SJCRH30 (cell line): ENCODE results near the gene UBE2E2. TPM values are rescaled to one million over a fixed set of nuclear protein-coding genes. Genes with fewer than 3 reads are reported as not detected.
A peak's percentile ranks its signal among the peaks of the same experiment; 100 is the strongest.

ENCODE experiments used
- DNase-seq, 2 experiments: peaks; one replicate each; pipeline ENCODE4 v3.0.0-alpha.2; 2015 to 2020
- H3K27ac ChIP-seq: fragments of 250-450 bp; sonication (Bioruptor Pico); 2 replicates; pipeline ENCODE4 v1.5.1; 2020; ENCODE audit warnings: mild to moderate bottlenecking, moderate library complexity
- H3K27me3 ChIP-seq: fragments of 250-450 bp; sonication (Bioruptor Pico); 2 replicates; pipeline ENCODE4 v1.5.1; 2020; ENCODE audit warnings: mild to moderate bottlenecking, moderate library complexity
- H3K36me3 ChIP-seq: fragments of 250-450 bp; sonication (Bioruptor Pico); 2 replicates; pipeline ENCODE4 v1.5.1; 2020; ENCODE audit warnings: mild to moderate bottlenecking, moderate library complexity
- H3K4me1 ChIP-seq: fragments of 250-450 bp; sonication (Bioruptor Pico); 2 replicates; pipeline ENCODE4 v1.5.1; 2020; ENCODE audit warnings: mild to moderate bottlenecking, moderate library complexity
- H3K4me3 ChIP-seq: fragments of 250-450 bp; sonication (Bioruptor Pico); 2 replicates; pipeline ENCODE4 v1.5.1; 2020; ENCODE audit warnings: mild to moderate bottlenecking, moderate library complexity
- H3K9me3 ChIP-seq: fragments of 250-450 bp; sonication (Bioruptor Pico); replicated peaks from 2 replicates; pipeline ENCODE4 v1.5.1; 2020; ENCODE audit warnings: mild to moderate bottlenecking, moderate library complexity
- total RNA-seq: library from RNA; depleted of rRNA; stranded (reverse); fragments of >200 nt; shearing (Covaris generic); gene quantifications from 2 replicates; pipeline ENCODE4 v1.2.3, GENCODE V29; 2014

Gene UBE2E2
- total RNA-seq, 1 experiment from 2014 or later, result 96.3 TPM

GRCh38 chr3:23206366-23206765 is 3.2 kb downstream of the UBE2E2 start:
- no peak for DNase-seq
- Histone ChIP-seq H3K4me3 (no peak overlapping the region), H3K27ac (no peak overlapping the region), H3K27me3 (no peaks in the 10 kb centered on the region), H3K36me3 (peaks cover 7% of the 10 kb centered on the region; the same call in 1 of the 2 replicates), H3K9me3 (no peaks in the 10 kb centered on the region), H3K4me1 (peaks cover 5% of the 10 kb centered on the region; the same call in 1 of the 2 replicates)

- no peak for DNase-seq
- Histone ChIP-seq H3K27me3 (no peaks in the 10 kb centered on the region), H3K4me1 (peaks cover 5% of the 10 kb centered on the region; the same call in 1 of the 2 replicates), H3K36me3 (peaks cover 7% of the 10 kb centered on the region; the same call in 1 of the 2 replicates), H3K9me3 (no peaks in the 10 kb centered on the region), H3K27ac (no peak overlapping the region), H3K4me3 (no peak overlapping the region)
Measured at GRCh38 chr3:23209103-23209502, 6.0 kb downstream of the UBE2E2 start.

- no peak overlapping the region for H3K27ac ChIP-seq
- peaks cover 5% of the 10 kb centered on the region; the same call in 1 of the 2 replicates for H3K4me1 ChIP-seq
- DNase-seq, result no peak
- H3K9me3 ChIP-seq, result no peaks in the 10 kb centered on the region
- no peak overlapping the region for H3K4me3 ChIP-seq
- peaks cover 7% of the 10 kb centered on the region; the same call in 1 of the 2 replicates for H3K36me3 ChIP-seq
- no peaks in the 10 kb centered on the region for H3K27me3 ChIP-seq
Measured at GRCh38 chr3:23209747-23210487, 6.8 kb downstream of the UBE2E2 start.

- no peak overlapping the region for H3K4me3 ChIP-seq
- no peak overlapping the region for H3K27ac ChIP-seq
- H3K27me3 ChIP-seq, result no peaks in the 10 kb centered on the region
- DNase-seq, result no peak
- H3K9me3 ChIP-seq, result no peaks in the 10 kb centered on the region; the same call in 1 of the 2 replicates
- peaks cover 12% of the 10 kb centered on the region for H3K4me1 ChIP-seq
- peaks cover 7% of the 10 kb centered on the region; the same call in 1 of the 2 replicates for H3K36me3 ChIP-seq
Measured at GRCh38 chr3:23213813-23214212, 10.7 kb downstream of the UBE2E2 start.

- Histone ChIP-seq H3K27me3 (no peaks in the 10 kb centered on the region), H3K27ac (no peak overlapping the region), H3K9me3 (no peaks in the 10 kb centered on the region; the same call in none of the 2 replicates), H3K4me3 (no peak overlapping the region), H3K36me3 (no peaks in the 10 kb centered on the region; the same call in 1 of the 2 replicates), H3K4me1 (peaks cover 26% of the 10 kb centered on the region)
- DNase-seq, result no peak
Measured at GRCh38 chr3:23217872-23218554, 14.9 kb downstream of the UBE2E2 start.

- H3K4me3 ChIP-seq, result no peak overlapping the region
- H3K27me3 ChIP-seq, result no peaks in the 10 kb centered on the region
- peak in 1 of 2 experiments; percentile 62 for DNase-seq
- H3K4me1 ChIP-seq, result peaks cover 26% of the 10 kb centered on the region
- H3K9me3 ChIP-seq, result no peaks in the 10 kb centered on the region; the same call in none of the 2 replicates
- no peaks in the 10 kb centered on the region; the same call in 1 of the 2 replicates for H3K36me3 ChIP-seq
- no peak overlapping the region for H3K27ac ChIP-seq
Measured at GRCh38 chr3:23219117-23219516, 16.0 kb downstream of the UBE2E2 start.

GRCh38 chr3:23219552-23219951 is 16.4 kb downstream of the UBE2E2 start:
- H3K4me1 ChIP-seq, result peaks cover 26% of the 10 kb centered on the region
- H3K4me3 ChIP-seq, result no peak overlapping the region
- H3K27ac ChIP-seq, result no peak overlapping the region
- H3K27me3 ChIP-seq, result no peaks in the 10 kb centered on the region
- no peaks in the 10 kb centered on the region; the same call in none of the 2 replicates for H3K9me3 ChIP-seq
- H3K36me3 ChIP-seq, result no peaks in the 10 kb centered on the region; the same call in 1 of the 2 replicates
- no peak for DNase-seq

- no peak for DNase-seq
- H3K9me3 ChIP-seq, result no peaks in the 10 kb centered on the region; the same call in none of the 2 replicates
- no peaks in the 10 kb centered on the region for H3K27me3 ChIP-seq
- H3K4me3 ChIP-seq, result no peak overlapping the region
- no peak overlapping the region for H3K27ac ChIP-seq
- no peaks in the 10 kb centered on the region; the same call in 1 of the 2 replicates for H3K36me3 ChIP-seq
- H3K4me1 ChIP-seq, result peaks cover 26% of the 10 kb centered on the region
Measured at GRCh38 chr3:23221136-23221535, 18.0 kb downstream of the UBE2E2 start.

- H3K27ac ChIP-seq, result no peak overlapping the region
- H3K27me3 ChIP-seq, result no peaks in the 10 kb centered on the region
- H3K4me1 ChIP-seq, result peaks cover 4% of the 10 kb centered on the region
- no peak for DNase-seq
- H3K9me3 ChIP-seq, result no peaks in the 10 kb centered on the region; the same call in 1 of the 2 replicates
- no peak overlapping the region for H3K4me3 ChIP-seq
- H3K36me3 ChIP-seq, result no peaks in the 10 kb centered on the region
Measured at GRCh38 chr3:23232016-23232415, 28.9 kb downstream of the UBE2E2 start.

- peak in 1 of 2 experiments; percentile 18 for DNase-seq
- Histone ChIP-seq H3K9me3 (no peaks in the 10 kb centered on the region; the same call in 1 of the 2 replicates), H3K36me3 (no peaks in the 10 kb centered on the region), H3K4me3 (no peak overlapping the region), H3K27me3 (no peaks in the 10 kb centered on the region), H3K4me1 (peaks cover 13% of the 10 kb centered on the region), H3K27ac (no peak overlapping the region)
Measured at GRCh38 chr3:23232854-23233253, 29.7 kb downstream of the UBE2E2 start.

GRCh38 chr3:23235264-23235663 is 32.1 kb downstream of the UBE2E2 start:
- Histone ChIP-seq H3K9me3 (no peaks in the 10 kb centered on the region; the same call in 1 of the 2 replicates), H3K27ac (no peak overlapping the region), H3K4me1 (peaks cover 32% of the 10 kb centered on the region), H3K36me3 (no peaks in the 10 kb centered on the region), H3K27me3 (no peaks in the 10 kb centered on the region), H3K4me3 (no peak overlapping the region)
- no peak for DNase-seq

GRCh38 chr3:23236890-23237289 is 33.8 kb downstream of the UBE2E2 start:
- peak overlapping the region; percentile 81 for H3K27ac ChIP-seq
- H3K4me3 ChIP-seq, result no peak overlapping the region
- no peaks in the 10 kb centered on the region for H3K27me3 ChIP-seq
- H3K36me3 ChIP-seq, result no peaks in the 10 kb centered on the region
- peaks cover 40% of the 10 kb centered on the region for H3K4me1 ChIP-seq
- peak in 1 of 2 experiments; percentile 33 for DNase-seq
- no peaks in the 10 kb centered on the region for H3K9me3 ChIP-seq

GRCh38 chr3:23238156-23238555 is 35.0 kb downstream of the UBE2E2 start:
- no peaks in the 10 kb centered on the region for H3K36me3 ChIP-seq

GRCh38 chr3:23238578-23238977 is 35.5 kb downstream of the UBE2E2 start:
- Histone ChIP-seq H3K4me3 (no peak overlapping the region), H3K27me3 (no peaks in the 10 kb centered on the region), H3K36me3 (no peaks in the 10 kb centered on the region), H3K9me3 (no peaks in the 10 kb centered on the region), H3K4me1 (peaks cover 40% of the 10 kb centered on the region), H3K27ac (peak overlapping the region; percentile 81)
- peak in 1 of 2 experiments; percentile 64 for DNase-seq

More at GRCh38 chr3:23238156-23238555, 35.0 kb downstream of the UBE2E2 start:
- peak overlapping the region; percentile 81 for H3K27ac ChIP-seq
- H3K9me3 ChIP-seq, result no peaks in the 10 kb centered on the region
- no peak overlapping the region for H3K4me3 ChIP-seq
- H3K27me3 ChIP-seq, result no peaks in the 10 kb centered on the region
- peak; percentile 53 to 95 for DNase-seq
- peaks cover 40% of the 10 kb centered on the region for H3K4me1 ChIP-seq
